ENCODE results near the gene MSANTD2. TPM values are rescaled to one million over a fixed set of nuclear protein-coding genes. Genes with fewer than 3 reads are reported as not detected.

The MSANTD2 gene
- total and polyA plus RNA-seq, 2 of the 4 experiments (the other 2 are of a cell fraction) = 5.0 to 6.0 TPM

GRCh38 chr11:124758355-124759265 lies 41.6 kb downstream of the MSANTD2 start (continued):
- TF ChIP-seq CTCF (conservative IDR thresholded peaks at IDR 0.05; ENCODE audit: low read depth, low read length) (peak; percentile 52), RCOR1 (IDR thresholded peaks at IDR 0.05; ENCODE audit: insufficient replicate concordance, low read length) (no peak), RAD21 (IDR thresholded peaks at IDR 0.05; ENCODE audit: low read length) (peak; percentile 39)
